Neural progenitor cell (in vitro differentiated cells): ENCODE data around the gene ANAPC4. TPM values are rescaled to one million over a fixed set of nuclear protein-coding genes. Genes with fewer than 3 reads are reported as not detected.

Source experiments
- DNase-seq: peaks from one replicate; pipeline ENCODE4 v3.0.0-alpha.2; 2016; ENCODE audit warnings: low spot score
- H2AFZ ChIP-seq: fragments of 200-600 bp; sonication (generic); replicated peaks from 2 replicates; pipeline ENCODE4 v1.6.1; 2016; ENCODE audit warnings: antibody characterized with exemption
- H3F3A ChIP-seq: fragments of 200-600 bp; sonication (generic); 2 replicates; pipeline ENCODE4 v1.6.1; 2016; ENCODE audit warnings: antibody characterized with exemption, low read depth
- H3K27ac ChIP-seq: fragments of 200-600 bp; sonication (generic); 2 replicates; pipeline ENCODE4 v1.5.1; 2016; ENCODE audit warnings: mild to moderate bottlenecking
- H3K27me3 ChIP-seq: fragments of 200-600 bp; sonication (generic); 2 replicates; pipeline ENCODE4 v1.6.1; 2016; ENCODE audit warnings: mild to moderate bottlenecking, moderate library complexity
- H3K36me3 ChIP-seq: fragments of 200-600 bp; sonication (generic); 2 replicates; pipeline ENCODE4 v1.5.1; 2016
- H3K4me1 ChIP-seq: fragments of 200-600 bp; sonication (generic); 2 replicates; pipeline ENCODE4 v1.6.1; 2016; ENCODE audit warnings: mixed run types
- H3K4me2 ChIP-seq: fragments of 200-600 bp; sonication (generic); 2 replicates; pipeline ENCODE4 v1.6.1; 2016
- H3K4me3 ChIP-seq: fragments of 200-600 bp; sonication (generic); 2 replicates; pipeline ENCODE4 v1.5.1; 2016
- H3K79me2 ChIP-seq: fragments of 200-600 bp; sonication (generic); 2 replicates; pipeline ENCODE4 v1.6.1; 2016; ENCODE audit warnings: low read depth
- H3K9ac ChIP-seq: fragments of 200-600 bp; sonication (generic); 2 replicates; pipeline ENCODE4 v1.6.1; 2016
- H3K9me3 ChIP-seq: fragments of 200-600 bp; sonication (generic); 2 replicates; pipeline ENCODE4 v1.5.1; 2016; ENCODE audit warnings: low read depth
- H4K20me1 ChIP-seq: fragments of 200-600 bp; sonication (generic); 2 replicates; pipeline ENCODE4 v1.6.1; 2016; ENCODE audit warnings: low read depth
- H3K27ac Mint-ChIP-seq: 3 replicates; pipeline ENCODE4 v1.8.0; 2021; ENCODE audit warnings: mixed read lengths
- H3K27me3 Mint-ChIP-seq: 2 replicates; pipeline ENCODE4 v1.8.0; 2022; ENCODE audit warnings: low read depth, mild to moderate bottlenecking, inconsistent platforms, moderate library complexity, mixed read lengths; ENCODE audit not compliant: insufficient read depth
- H3K36me3 Mint-ChIP-seq: 3 replicates; pipeline ENCODE4 v1.8.0; 2021; ENCODE audit warnings: mixed read lengths
- H3K4me1 Mint-ChIP-seq: 3 replicates; pipeline ENCODE4 v1.8.0; 2021; ENCODE audit warnings: mixed read lengths
- H3K4me3 Mint-ChIP-seq: 3 replicates; pipeline ENCODE4 v1.8.0; 2021; ENCODE audit warnings: mild to moderate bottlenecking, moderate library complexity, mixed read lengths
- H3K9me3 Mint-ChIP-seq: 3 replicates; pipeline ENCODE4 v1.8.0; 2020; ENCODE audit warnings: mixed read lengths
- CTCF ChIP-seq: fragments of 200-600 bp; sonication (generic); IDR thresholded peaks from 2 replicates; pipeline ENCODE4 v1.5.1; 2017; ENCODE audit warnings: antibody characterized with exemption, mild to moderate bottlenecking
- EZH2 ChIP-seq: fragments of 200-600 bp; sonication (generic); IDR thresholded peaks from 2 replicates; pipeline ENCODE4 v1.6.1; 2017; ENCODE audit warnings: antibody characterized with exemption, mild to moderate bottlenecking, moderate library complexity
- EZH2phosphoT487 ChIP-seq: fragments of 200-600 bp; sonication (generic); IDR thresholded peaks from 2 replicates; pipeline ENCODE4 v1.6.1; 2017; ENCODE audit warnings: antibody characterized with exemption
- total RNA-seq: library from RNA; depleted of rRNA; stranded (reverse); fragments of >200 nt; gene quantifications from 2 replicates; pipeline ENCODE4 v1.2.3, GENCODE V29; 2015; ENCODE audit warnings: low replicate concordance

ANAPC4 gene
- total RNA-seq, 1 donor from 2014 or later = 55.1 TPM

- H4K20me1 ChIP-seq = no peaks in the 10 kb centered on the region
- H3K27ac Mint-ChIP-seq = no peak overlapping the region
- no peak for TF ChIP-seq CTCF
- TF ChIP-seq EZH2phosphoT487 = no peak
- TF ChIP-seq EZH2 = no peak
- H3K4me2 ChIP-seq = no peak overlapping the region
- H3K4me1 Mint-ChIP-seq = no peaks in the 10 kb centered on the region
- peaks cover 6% of the 10 kb centered on the region for H3K4me1 ChIP-seq
- H3K4me3 Mint-ChIP-seq = no peak overlapping the region
- H3F3A ChIP-seq = no peaks in the 10 kb centered on the region
- H3K9me3 Mint-ChIP-seq = no peaks in the 10 kb centered on the region
- peak overlapping the region; percentile 76 for H2AFZ ChIP-seq
- no peaks in the 10 kb centered on the region for H3K79me2 ChIP-seq
- H3K9ac ChIP-seq = no peak overlapping the region
- no peak overlapping the region for H3K27ac ChIP-seq
- DNase-seq = no peak
- H3K4me3 ChIP-seq = no peak overlapping the region
- H3K9me3 ChIP-seq = no peaks in the 10 kb centered on the region
- peaks cover 4% of the 10 kb centered on the region for H3K27me3 Mint-ChIP-seq
- H3K27me3 ChIP-seq = no peaks in the 10 kb centered on the region
- no peaks in the 10 kb centered on the region for H3K36me3 Mint-ChIP-seq
- no peaks in the 10 kb centered on the region for H3K36me3 ChIP-seq
Observed at GRCh38 chr4:25450491-25450901, 73.4 kb downstream of the ANAPC4 start.

GRCh38 chr4:25451676-25452075, 74.6 kb downstream of the ANAPC4 start:
- no peaks in the 10 kb centered on the region for H3K36me3 Mint-ChIP-seq
- H3K9me3 Mint-ChIP-seq = no peaks in the 10 kb centered on the region
- Histone ChIP-seq H3K9ac (no peak overlapping the region), H2AFZ (no peak overlapping the region), H4K20me1 (no peaks in the 10 kb centered on the region), H3K27me3 (no peaks in the 10 kb centered on the region), H3F3A (no peaks in the 10 kb centered on the region), H3K4me3 (no peak overlapping the region), H3K4me2 (no peak overlapping the region), H3K36me3 (no peaks in the 10 kb centered on the region), H3K27ac (no peak overlapping the region), H3K9me3 (no peaks in the 10 kb centered on the region), H3K79me2 (no peaks in the 10 kb centered on the region), H3K4me1 (peaks cover 1% of the 10 kb centered on the region)
- H3K27ac Mint-ChIP-seq = no peak overlapping the region
- H3K4me1 Mint-ChIP-seq = no peaks in the 10 kb centered on the region
- no peak for DNase-seq
- no peak overlapping the region for H3K4me3 Mint-ChIP-seq
- no peak for TF ChIP-seq CTCF
- no peak for TF ChIP-seq EZH2
- no peak for TF ChIP-seq EZH2phosphoT487
- peaks cover 8% of the 10 kb centered on the region for H3K27me3 Mint-ChIP-seq

DNA sequence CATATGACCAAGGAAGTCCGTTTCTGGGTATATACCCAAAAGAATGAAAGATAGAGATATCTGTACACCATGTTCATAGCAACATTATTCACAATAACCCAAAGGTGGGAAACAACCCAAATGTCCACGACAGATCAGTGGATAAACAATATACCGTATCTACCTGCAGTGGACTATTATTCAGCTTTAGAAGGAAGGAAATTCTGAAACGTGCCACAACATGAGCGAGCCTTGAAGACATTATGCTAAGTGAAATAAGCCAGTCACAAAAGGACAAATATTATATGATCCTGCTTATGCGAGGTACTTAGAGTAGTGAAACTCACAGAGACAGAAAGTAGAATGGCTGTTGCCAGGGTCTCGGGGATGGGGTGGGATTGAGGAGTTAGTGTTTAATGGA, 75.0 kb downstream of the ANAPC4 start:
- Mint-ChIP-seq H3K4me1 (no peaks in the 10 kb centered on the region), H3K4me3 (no peak overlapping the region), H3K36me3 (no peaks in the 10 kb centered on the region), H3K27ac (no peak overlapping the region), H3K9me3 (no peaks in the 10 kb centered on the region), H3K27me3 (peaks cover 8% of the 10 kb centered on the region)
- Histone ChIP-seq H3K79me2 (no peaks in the 10 kb centered on the region), H3K4me2 (no peak overlapping the region), H3F3A (no peaks in the 10 kb centered on the region), H3K27me3 (no peaks in the 10 kb centered on the region), H3K4me1 (no peaks in the 10 kb centered on the region), H4K20me1 (no peaks in the 10 kb centered on the region), H2AFZ (no peak overlapping the region), H3K4me3 (no peak overlapping the region), H3K9me3 (no peaks in the 10 kb centered on the region), H3K36me3 (no peaks in the 10 kb centered on the region), H3K9ac (no peak overlapping the region), H3K27ac (no peak overlapping the region)
- no peak for DNase-seq
- TF ChIP-seq CTCF (no peak), EZH2 (no peak), EZH2phosphoT487 (no peak)

GRCh38 chr4:25454476-25454875, 77.4 kb downstream of the ANAPC4 start:
- Histone ChIP-seq H3K79me2 (no peaks in the 10 kb centered on the region), H3K27ac (no peak overlapping the region), H2AFZ (no peak overlapping the region), H3F3A (no peaks in the 10 kb centered on the region), H4K20me1 (no peaks in the 10 kb centered on the region), H3K4me2 (no peak overlapping the region), H3K27me3 (no peaks in the 10 kb centered on the region), H3K36me3 (no peaks in the 10 kb centered on the region), H3K4me1 (no peaks in the 10 kb centered on the region), H3K9ac (no peak overlapping the region), H3K9me3 (no peaks in the 10 kb centered on the region), H3K4me3 (no peak overlapping the region)
- Mint-ChIP-seq H3K4me3 (no peak overlapping the region), H3K36me3 (no peaks in the 10 kb centered on the region), H3K9me3 (no peaks in the 10 kb centered on the region), H3K4me1 (no peaks in the 10 kb centered on the region), H3K27ac (no peak overlapping the region), H3K27me3 (peaks cover 8% of the 10 kb centered on the region)
- no peak for DNase-seq
- TF ChIP-seq EZH2 (no peak), CTCF (no peak), EZH2phosphoT487 (no peak)
